ENCODE results near the gene PADI2.

PADI2 gene

DNA sequence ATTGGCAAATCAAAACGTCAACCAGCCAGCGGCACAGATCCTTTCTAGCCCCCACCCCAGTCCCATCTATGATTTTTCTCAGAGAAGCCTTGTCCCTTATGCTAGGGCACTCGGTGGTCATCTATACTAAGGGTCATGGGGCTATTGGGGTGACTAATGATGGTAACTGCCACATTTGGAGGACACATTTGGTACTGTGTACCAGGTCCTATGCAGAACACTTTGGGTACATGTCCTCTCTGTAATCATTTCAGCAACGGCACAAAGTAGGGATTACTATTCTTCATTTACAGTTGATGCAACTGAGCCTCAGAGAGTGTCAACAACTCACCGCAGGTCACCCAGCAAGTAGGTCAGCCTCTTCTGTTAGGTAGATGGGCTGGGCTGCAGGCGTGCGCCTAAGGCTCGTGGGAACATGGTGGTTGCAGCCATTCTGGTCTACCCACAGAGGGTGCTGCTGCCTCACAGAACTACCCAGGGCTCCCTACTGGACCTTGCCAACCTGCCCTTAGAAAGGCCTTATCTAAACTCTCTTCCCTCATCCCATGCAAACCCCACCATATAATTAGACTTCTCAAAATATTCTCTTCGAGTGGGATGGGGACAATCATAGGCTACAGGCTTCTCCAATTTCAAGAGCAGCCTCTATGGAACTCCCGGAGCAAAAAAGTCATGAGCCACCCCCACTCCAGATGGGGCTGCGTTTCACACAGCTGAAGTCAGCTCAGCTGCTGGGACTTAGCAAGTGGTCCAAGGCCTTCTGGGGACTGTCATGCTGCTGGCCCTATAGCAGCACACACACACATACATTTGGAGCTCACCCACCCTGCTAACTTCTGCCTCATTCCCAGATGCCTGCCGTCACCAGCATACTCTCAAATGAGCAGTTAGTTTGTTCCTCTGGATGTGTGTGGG is 59.6 kb downstream of the PADI2 start:
- H3K36me3 ChIP-seq (ENCODE audit: insufficient read depth, low read length): no peaks in the 10 kb centered on the region
- no peak overlapping the region for H3K9ac ChIP-seq (ENCODE audit: insufficient read length)
- no peaks in the 10 kb centered on the region; the same call in 1 of the 2 replicates for H3K9me3 ChIP-seq (ENCODE audit: low read depth, low read length)
- peak; percentile 51 for DNase-seq (ENCODE audit: low read depth, low spot score)
- TF ChIP-seq EZH2 (IDR thresholded peaks at IDR 0.05): no peak
- peak overlapping the region; percentile 68 for H3K4me3 ChIP-seq
- peak overlapping the region; percentile 85 for H3K27ac ChIP-seq

GRCh38 chr1:17056551-17056950 is 62.7 kb downstream of the PADI2 start:
- TF ChIP-seq EZH2 (IDR thresholded peaks at IDR 0.05): no peak
- no peak for TF ChIP-seq FOXP2 (optimal IDR thresholded peaks at IDR 0.05; ENCODE audit: control extremely low read depth, extremely low read length, insufficient read depth)
- TF ChIP-seq POLR2AphosphoS5 (IDR thresholded peaks at IDR 0.05; ENCODE audit: borderline replicate concordance, low read depth, low read length): no peak
- peaks cover 5% of the 10 kb centered on the region; the same call in 1 of the 2 replicates for H3K36me3 ChIP-seq (ENCODE audit: insufficient read depth, low read length)

GRCh38 chr1:17055801-17056200 is 63.5 kb downstream of the PADI2 start:
- no peak for DNase-seq (ENCODE audit: low read depth, low spot score)
- H3K9ac ChIP-seq (ENCODE audit: insufficient read length): no peak overlapping the region
- H3K27ac ChIP-seq: no peak overlapping the region
- no peak overlapping the region for H3K4me3 ChIP-seq
- H3K9me3 ChIP-seq (ENCODE audit: low read depth, low read length): no peaks in the 10 kb centered on the region
- no peak for TF ChIP-seq EZH2 (IDR thresholded peaks at IDR 0.05)
- TF ChIP-seq FOXP2 (optimal IDR thresholded peaks at IDR 0.05; ENCODE audit: control extremely low read depth, extremely low read length, insufficient read depth): no peak
- no peak for TF ChIP-seq POLR2AphosphoS5 (IDR thresholded peaks at IDR 0.05; ENCODE audit: borderline replicate concordance, low read depth, low read length)
- H3K36me3 ChIP-seq (ENCODE audit: insufficient read depth, low read length): peaks cover 11% of the 10 kb centered on the region; the same call in 1 of the 2 replicates

More at GRCh38 chr1:17056551-17056950, 62.7 kb downstream of the PADI2 start:
- H3K9ac ChIP-seq (ENCODE audit: insufficient read length): no peak overlapping the region
- DNase-seq (ENCODE audit: low read depth, low spot score): no peak
- no peak overlapping the region for H3K4me3 ChIP-seq
- H3K9me3 ChIP-seq (ENCODE audit: low read depth, low read length): no peaks in the 10 kb centered on the region
- H3K27ac ChIP-seq: no peak overlapping the region

DNA sequence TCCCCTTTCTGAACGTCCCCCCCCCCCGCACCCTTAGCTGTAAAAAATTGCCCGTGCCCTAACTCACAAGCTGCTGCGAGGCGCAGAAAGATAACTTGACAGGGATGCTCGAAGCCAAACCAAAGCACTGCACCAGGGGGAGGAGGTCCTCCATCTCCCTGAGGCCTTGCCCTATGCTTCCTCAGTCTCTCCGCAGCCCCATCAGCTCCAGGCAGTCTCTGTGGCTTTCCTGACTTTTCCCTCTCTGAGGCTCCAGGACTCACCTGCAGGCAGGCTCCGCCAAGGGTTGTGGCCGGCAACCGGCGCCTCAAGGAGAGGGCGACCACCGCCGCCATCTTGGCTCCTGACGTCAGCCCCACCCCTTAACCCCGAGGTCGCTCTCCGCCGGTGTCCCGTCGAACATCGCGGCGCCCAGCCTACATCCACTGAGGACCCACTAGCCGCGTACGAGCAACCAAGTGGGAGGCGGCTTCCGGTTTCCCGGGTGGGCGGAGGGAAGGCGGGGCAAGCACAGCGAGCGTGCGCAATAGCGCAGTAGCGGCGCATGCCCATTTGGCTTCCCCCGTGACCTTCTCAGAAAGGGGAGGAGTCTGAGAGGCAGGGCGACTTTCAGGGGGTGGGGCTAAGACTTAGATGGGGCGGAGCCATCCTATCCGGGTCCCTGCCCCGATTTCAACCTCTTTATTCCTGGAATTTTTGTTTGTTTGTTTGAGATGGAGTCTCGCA is 65.4 kb downstream of the PADI2 start, which contains the start of gene SDHB:
TSS of gene SDHB (minus strand) at position 348 of the 726 bp plus-strand sequence. CDS start at position 335, 13 bp downstream.
- peak within 1 kb of the TSS; percentile 82 for H3K9ac ChIP-seq (ENCODE audit: insufficient read length)
- peak; percentile 88 for DNase-seq (ENCODE audit: low read depth, low spot score)

DNA sequence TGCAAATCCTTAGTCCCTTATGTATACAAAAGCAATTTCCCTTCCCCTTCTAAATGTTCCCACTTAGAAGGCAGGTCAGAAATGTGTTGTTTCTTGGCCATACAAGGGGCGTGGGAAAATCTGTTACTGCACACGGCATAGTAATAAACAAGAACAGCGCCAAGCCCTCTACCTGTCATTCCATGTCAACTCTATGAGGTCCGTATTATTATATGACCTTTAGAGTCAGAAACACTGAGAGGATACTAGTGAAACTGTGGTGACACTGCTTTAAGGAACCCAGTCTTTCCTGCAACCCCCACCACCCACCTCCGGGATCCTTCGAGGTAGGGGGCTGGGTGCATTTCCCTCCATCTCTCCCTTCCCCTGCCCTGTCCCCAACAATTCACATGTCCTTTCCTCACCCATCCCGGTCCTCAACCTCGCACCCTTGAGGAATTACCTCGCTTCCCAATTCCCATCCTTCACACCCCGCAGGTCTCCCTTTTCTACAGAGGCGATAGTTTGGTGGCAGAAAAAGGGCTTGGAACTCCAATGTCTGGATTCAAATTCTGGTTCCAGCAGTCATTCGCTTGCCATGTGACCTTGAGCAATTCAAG is 66.1 kb downstream of the PADI2 start:
- H3K4me3 ChIP-seq: peak overlapping the region; percentile 97
- no peak for TF ChIP-seq POLR2AphosphoS5 (IDR thresholded peaks at IDR 0.05; ENCODE audit: borderline replicate concordance, low read depth, low read length)
- TF ChIP-seq EZH2 (IDR thresholded peaks at IDR 0.05): no peak
- no peak for TF ChIP-seq FOXP2 (optimal IDR thresholded peaks at IDR 0.05; ENCODE audit: control extremely low read depth, extremely low read length, insufficient read depth)
- H3K36me3 ChIP-seq (ENCODE audit: insufficient read depth, low read length): peaks cover 23% of the 10 kb centered on the region
- no peak for DNase-seq (ENCODE audit: low read depth, low spot score)
- H3K9me3 ChIP-seq (ENCODE audit: low read depth, low read length): no peaks in the 10 kb centered on the region
- peak overlapping the region; percentile 82 for H3K9ac ChIP-seq (ENCODE audit: insufficient read length)
- 0 out of 2 replicates have a peak overlapping the region, but pooled peaks have one; percentile 16 for H3K27ac ChIP-seq

More for the DNA sequence above, 65.4 kb downstream of the PADI2 start, which contains the start of gene SDHB:
- Histone ChIP-seq H3K4me3 (peak within 1 kb of the TSS; percentile 97), H3K27ac (0 out of 2 replicates have a peak within 1 kb of the TSS, but pooled peaks have one; percentile 16), H3K9me3 (ENCODE audit: low read depth, low read length) (no peaks in the 10 kb centered on the region), H3K36me3 (ENCODE audit: insufficient read depth, low read length) (peaks cover 23% of the 10 kb centered on the region)
- TF ChIP-seq FOXP2 (optimal IDR thresholded peaks at IDR 0.05; ENCODE audit: control extremely low read depth, extremely low read length, insufficient read depth): peak; percentile 79
- TF ChIP-seq EZH2 (IDR thresholded peaks at IDR 0.05): no peak
- peak; percentile 85 for TF ChIP-seq POLR2AphosphoS5 (IDR thresholded peaks at IDR 0.05; ENCODE audit: borderline replicate concordance, low read depth, low read length)

GRCh38 chr1:17052641-17053040 is 66.6 kb downstream of the PADI2 start:
- DNase-seq (ENCODE audit: low read depth, low spot score): no peak

GRCh38 chr1:17052038-17052437 is 67.2 kb downstream of the PADI2 start:
- Histone ChIP-seq H3K36me3 (ENCODE audit: insufficient read depth, low read length) (peaks cover 23% of the 10 kb centered on the region), H3K4me3 (no peak overlapping the region), H3K9ac (ENCODE audit: insufficient read length) (peak overlapping the region; percentile 35), H3K27ac (no peak overlapping the region), H3K9me3 (ENCODE audit: low read depth, low read length) (no peaks in the 10 kb centered on the region)
- TF ChIP-seq EZH2 (IDR thresholded peaks at IDR 0.05): no peak
- no peak for TF ChIP-seq POLR2AphosphoS5 (IDR thresholded peaks at IDR 0.05; ENCODE audit: borderline replicate concordance, low read depth, low read length)
- TF ChIP-seq FOXP2 (optimal IDR thresholded peaks at IDR 0.05; ENCODE audit: control extremely low read depth, extremely low read length, insufficient read depth): no peak
- DNase-seq (ENCODE audit: low read depth, low spot score): no peak

More at GRCh38 chr1:17052641-17053040, 66.6 kb downstream of the PADI2 start:
- Histone ChIP-seq H3K27ac (no peak overlapping the region), H3K4me3 (peak overlapping the region; percentile 97), H3K9ac (ENCODE audit: insufficient read length) (peak overlapping the region; percentile 82), H3K36me3 (ENCODE audit: insufficient read depth, low read length) (peaks cover 23% of the 10 kb centered on the region), H3K9me3 (ENCODE audit: low read depth, low read length) (no peaks in the 10 kb centered on the region)
- no peak for TF ChIP-seq EZH2 (IDR thresholded peaks at IDR 0.05)
- no peak for TF ChIP-seq POLR2AphosphoS5 (IDR thresholded peaks at IDR 0.05; ENCODE audit: borderline replicate concordance, low read depth, low read length)
- no peak for TF ChIP-seq FOXP2 (optimal IDR thresholded peaks at IDR 0.05; ENCODE audit: control extremely low read depth, extremely low read length, insufficient read depth)
